Neural cell (in vitro differentiated cells): ENCODE results near the gene AANAT. TPM values are rescaled to one million over a fixed set of nuclear protein-coding genes. Genes with fewer than 3 reads are reported as not detected.

Experiments used
- H2AFZ ChIP-seq: fragments of 200-600, 300-800 bp; sonication (generic), shearing (Covaris generic); 2 replicates; pipeline ENCODE4 v1.6.0; 2014; ENCODE audit warnings: low read depth, mild to moderate bottlenecking, antibody characterized with exemption, low read length, moderate library complexity
- H3F3A ChIP-seq: fragments of 200-600 bp; shearing (Covaris generic); 2 replicates; pipeline ENCODE4 v1.6.1; 2016; ENCODE audit warnings: mild to moderate bottlenecking, moderate library complexity, mixed read lengths, antibody characterized with exemption, low read length; ENCODE audit not compliant: insufficient read depth, poor library complexity, severe bottlenecking
- H3K27ac ChIP-seq: fragments of 200-600, 300-800 bp; sonication (generic), shearing (Covaris generic); 2 replicates; pipeline ENCODE4 v1.5.1; 2014; ENCODE audit warnings: mild to moderate bottlenecking, low read length, moderate library complexity
- H3K27me3 ChIP-seq: fragments of 300-800, 200-600 bp; sonication (generic), shearing (Covaris generic); 2 replicates; pipeline ENCODE4 v1.6.0; 2014; ENCODE audit warnings: mild to moderate bottlenecking, low read depth, low read length, moderate library complexity; ENCODE audit not compliant: insufficient read depth
- H3K36me3 ChIP-seq: fragments of 300-800, 200-600 bp; sonication (generic), shearing (Covaris generic); 2 replicates; pipeline ENCODE4 v1.5.1; 2014; ENCODE audit warnings: mild to moderate bottlenecking, antibody characterized with exemption, low read length, moderate library complexity; ENCODE audit not compliant: insufficient read depth
- H3K4me2 ChIP-seq: fragments of 300-800, 200-600 bp; sonication (generic), shearing (Covaris generic); 2 replicates; pipeline ENCODE4 v1.6.0; 2014; ENCODE audit warnings: mild to moderate bottlenecking, low read length
- H3K4me3 ChIP-seq: fragments of 300-800, 200-600 bp; sonication (generic), shearing (Covaris generic); 2 replicates; pipeline ENCODE4 v1.5.1; 2014; ENCODE audit warnings: mild to moderate bottlenecking, low read length, moderate library complexity
- H3K79me2 ChIP-seq: fragments of 200-600 bp; shearing (Covaris generic); replicated peaks from 2 replicates; pipeline ENCODE4 v1.6.0; 2014; ENCODE audit warnings: mild to moderate bottlenecking, low read length, moderate library complexity; ENCODE audit not compliant: insufficient read depth
- H3K9ac ChIP-seq: fragments of 300-800, 200-600 bp; sonication (generic), shearing (Covaris generic); 2 replicates; pipeline ENCODE4 v1.6.1; 2016; ENCODE audit warnings: mild to moderate bottlenecking, low read length, mixed read lengths
- H3K9me2 ChIP-seq: fragments of 200-600 bp; shearing (Covaris generic); 2 replicates; pipeline ENCODE4 v1.6.1; 2016; ENCODE audit warnings: mild to moderate bottlenecking, low read length, mixed read lengths; ENCODE audit not compliant: insufficient read depth
- H3K9me3 ChIP-seq: fragments of 200-600, 300-800 bp; sonication (generic), shearing (Covaris generic); 2 replicates; pipeline ENCODE4 v1.6.1; 2016; ENCODE audit warnings: mild to moderate bottlenecking, mixed run types, low read length, moderate library complexity, mixed read lengths
- H4K20me1 ChIP-seq: fragments of 200-600 bp; shearing (Covaris generic); 2 replicates; pipeline ENCODE4 v1.6.1; 2016; ENCODE audit warnings: mild to moderate bottlenecking, mixed run types; ENCODE audit not compliant: insufficient read depth
- CTCF ChIP-seq: fragments of 450-650 bp; IDR thresholded peaks from 2 replicates; pipeline ENCODE4 v1.5.1; 2014; ENCODE audit warnings: antibody characterized with exemption, mild to moderate bottlenecking, moderate library complexity; ENCODE audit not compliant: poor library complexity, severe bottlenecking
- EP300 ChIP-seq: fragments of 450-650 bp; conservative IDR thresholded peaks from 2 replicates; pipeline ENCODE4 v1.6.1; 2014; ENCODE audit warnings: antibody characterized with exemption, mild to moderate bottlenecking, moderate library complexity; ENCODE audit not compliant: poor library complexity, severe bottlenecking
- EZH2 ChIP-seq: fragments of 200-600, 300-800 bp; shearing (Covaris generic), sonication (generic); IDR thresholded peaks from 2 replicates; pipeline ENCODE4 v1.6.1; 2014; ENCODE audit warnings: antibody characterized with exemption, low read length, borderline replicate concordance, mild to moderate bottlenecking; ENCODE audit not compliant: insufficient read depth, poor library complexity, severe bottlenecking
- MXI1 ChIP-seq: fragments of 450-650 bp; conservative IDR thresholded peaks from 2 replicates; pipeline ENCODE4 v1.6.1; 2014; ENCODE audit warnings: antibody characterized with exemption, mild to moderate bottlenecking; ENCODE audit not compliant: poor library complexity, severe bottlenecking
- POLR2AphosphoS5 ChIP-seq: IDR thresholded peaks from 2 replicates; pipeline ENCODE4 v1.6.1; 2012
- RAD21 ChIP-seq: fragments of 450-650 bp; conservative IDR thresholded peaks from 2 replicates; pipeline ENCODE4 v1.6.1; 2014; ENCODE audit warnings: antibody characterized with exemption, mild to moderate bottlenecking, moderate library complexity
- SMC3 ChIP-seq: fragments of 450-650 bp; conservative IDR thresholded peaks from 2 replicates; pipeline ENCODE4 v1.6.1; 2014; ENCODE audit warnings: antibody characterized with exemption, mild to moderate bottlenecking, moderate library complexity; ENCODE audit not compliant: poor library complexity
- TAF1 ChIP-seq: IDR thresholded peaks from 2 replicates; pipeline ENCODE4 v1.6.1; 2012; ENCODE audit warnings: low read depth
- polyA plus RNA-seq: library from polyadenylated mRNA; depleted of rRNA; stranded (reverse); fragments of >200 nt; gene quantifications from 2 replicates; pipeline ENCODE4 v1.2.3, GENCODE V29; 2014
- TF ChIP-seq, protein P1 (sequence below): IDR thresholded peaks from 2 replicates; pipeline ENCODE4 v1.6.1; 2012; ENCODE audit warnings: borderline replicate concordance

AANAT gene
- polyA plus RNA-seq, 1 donor from 2014 or later: not detected

GRCh38 chr17:76478097-76478496 is 10.7 kb downstream of the AANAT start:
- Histone ChIP-seq H3K9ac (no peak overlapping the region), H4K20me1 (no peaks in the 10 kb centered on the region), H3K27me3 (no peaks in the 10 kb centered on the region), H3K9me2 (no peaks in the 10 kb centered on the region), H3K4me2 (no peak overlapping the region), H2AFZ (no peak overlapping the region), H3F3A (no peaks in the 10 kb centered on the region), H3K27ac (no peak overlapping the region), H3K4me3 (no peak overlapping the region), H3K36me3 (no peaks in the 10 kb centered on the region), H3K9me3 (no peaks in the 10 kb centered on the region), H3K79me2 (no peaks in the 10 kb centered on the region)
- TF ChIP-seq POLR2AphosphoS5 (no peak), TAF1 (no peak), SMC3 (no peak), MXI1 (no peak), EP300 (no peak), EZH2 (no peak), CTCF (no peak), RAD21 (no peak)
- TF ChIP-seq, protein P1, sequence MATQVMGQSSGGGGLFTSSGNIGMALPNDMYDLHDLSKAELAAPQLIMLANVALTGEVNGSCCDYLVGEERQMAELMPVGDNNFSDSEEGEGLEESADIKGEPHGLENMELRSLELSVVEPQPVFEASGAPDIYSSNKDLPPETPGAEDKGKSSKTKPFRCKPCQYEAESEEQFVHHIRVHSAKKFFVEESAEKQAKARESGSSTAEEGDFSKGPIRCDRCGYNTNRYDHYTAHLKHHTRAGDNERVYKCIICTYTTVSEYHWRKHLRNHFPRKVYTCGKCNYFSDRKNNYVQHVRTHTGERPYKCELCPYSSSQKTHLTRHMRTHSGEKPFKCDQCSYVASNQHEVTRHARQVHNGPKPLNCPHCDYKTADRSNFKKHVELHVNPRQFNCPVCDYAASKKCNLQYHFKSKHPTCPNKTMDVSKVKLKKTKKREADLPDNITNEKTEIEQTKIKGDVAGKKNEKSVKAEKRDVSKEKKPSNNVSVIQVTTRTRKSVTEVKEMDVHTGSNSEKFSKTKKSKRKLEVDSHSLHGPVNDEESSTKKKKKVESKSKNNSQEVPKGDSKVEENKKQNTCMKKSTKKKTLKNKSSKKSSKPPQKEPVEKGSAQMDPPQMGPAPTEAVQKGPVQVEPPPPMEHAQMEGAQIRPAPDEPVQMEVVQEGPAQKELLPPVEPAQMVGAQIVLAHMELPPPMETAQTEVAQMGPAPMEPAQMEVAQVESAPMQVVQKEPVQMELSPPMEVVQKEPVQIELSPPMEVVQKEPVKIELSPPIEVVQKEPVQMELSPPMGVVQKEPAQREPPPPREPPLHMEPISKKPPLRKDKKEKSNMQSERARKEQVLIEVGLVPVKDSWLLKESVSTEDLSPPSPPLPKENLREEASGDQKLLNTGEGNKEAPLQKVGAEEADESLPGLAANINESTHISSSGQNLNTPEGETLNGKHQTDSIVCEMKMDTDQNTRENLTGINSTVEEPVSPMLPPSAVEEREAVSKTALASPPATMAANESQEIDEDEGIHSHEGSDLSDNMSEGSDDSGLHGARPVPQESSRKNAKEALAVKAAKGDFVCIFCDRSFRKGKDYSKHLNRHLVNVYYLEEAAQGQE: no peak

- TF ChIP-seq RAD21: no peak
- TF ChIP-seq POLR2AphosphoS5: no peak
- TF ChIP-seq EP300: no peak
- TF ChIP-seq, protein P1: no peak
- TF ChIP-seq MXI1: no peak
- no peak for TF ChIP-seq EZH2
- TF ChIP-seq SMC3: no peak
- no peak for TF ChIP-seq TAF1
- no peak for TF ChIP-seq CTCF
- H3F3A ChIP-seq: no peaks in the 10 kb centered on the region
- no peaks in the 10 kb centered on the region for H3K9me2 ChIP-seq
- H3K4me3 ChIP-seq: no peak overlapping the region
- H3K4me2 ChIP-seq: no peak overlapping the region
- no peaks in the 10 kb centered on the region for H3K27me3 ChIP-seq
- H3K9me3 ChIP-seq: no peaks in the 10 kb centered on the region
- H3K79me2 ChIP-seq: no peaks in the 10 kb centered on the region
- H2AFZ ChIP-seq: no peak overlapping the region
- H3K27ac ChIP-seq: no peak overlapping the region
- no peak overlapping the region for H3K9ac ChIP-seq
- H4K20me1 ChIP-seq: no peaks in the 10 kb centered on the region
- no peaks in the 10 kb centered on the region for H3K36me3 ChIP-seq
Measured at GRCh38 chr17:76478730-76479514, 11.5 kb downstream of the AANAT start.
